GM21390 (cell line): ENCODE results near the gene MSMO1.

ENCODE experiments used
- ATAC-seq: cut with Tn5 transposase; IDR thresholded peaks from one replicate; pipeline ENCODE4 v1.9.1; 2021; ENCODE audit not compliant: unreplicated experiment

The MSMO1 gene

DNA sequence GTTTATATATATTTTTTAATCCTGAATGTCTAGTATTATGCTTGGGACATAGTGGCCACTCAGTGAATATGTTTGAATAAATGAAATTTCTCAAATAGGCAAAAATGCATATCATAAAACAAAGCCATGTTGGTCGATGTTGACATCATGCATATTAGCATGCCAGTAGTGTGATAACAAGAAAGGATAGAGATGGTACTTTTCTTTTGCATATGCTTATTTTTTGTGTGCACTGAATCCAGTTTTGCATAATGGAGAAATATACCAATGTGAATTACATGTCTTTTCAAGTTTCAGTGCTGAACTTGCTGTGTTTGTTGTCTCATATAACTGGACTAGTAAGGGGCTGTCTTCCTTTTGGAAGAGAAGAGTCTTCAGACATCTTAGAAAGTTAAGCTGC, 58.9 kb downstream of the MSMO1 start:
- no peak for ATAC-seq

DNA sequence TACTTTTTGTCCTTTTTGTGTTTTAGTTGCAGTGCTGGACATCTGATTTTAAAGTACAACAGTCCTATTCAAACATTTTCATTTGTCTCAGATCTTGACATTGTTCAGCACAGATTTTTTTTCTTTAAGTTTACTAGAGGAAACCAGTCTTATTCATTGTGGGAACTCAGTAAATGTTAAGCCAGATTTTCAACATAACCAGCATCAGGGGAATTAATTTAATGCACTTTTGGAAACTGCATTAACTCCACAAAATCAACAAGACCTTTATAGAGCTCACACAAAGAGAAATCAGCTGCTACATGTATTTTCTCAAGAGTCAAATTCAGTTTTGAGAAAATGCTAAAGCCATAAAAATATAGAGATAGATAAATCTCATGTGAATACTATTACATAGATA, 61.3 kb downstream of the MSMO1 start:
- no peak for ATAC-seq
